Measurements from ENCODE around the gene UBE3A.

The UBE3A gene

DNA sequence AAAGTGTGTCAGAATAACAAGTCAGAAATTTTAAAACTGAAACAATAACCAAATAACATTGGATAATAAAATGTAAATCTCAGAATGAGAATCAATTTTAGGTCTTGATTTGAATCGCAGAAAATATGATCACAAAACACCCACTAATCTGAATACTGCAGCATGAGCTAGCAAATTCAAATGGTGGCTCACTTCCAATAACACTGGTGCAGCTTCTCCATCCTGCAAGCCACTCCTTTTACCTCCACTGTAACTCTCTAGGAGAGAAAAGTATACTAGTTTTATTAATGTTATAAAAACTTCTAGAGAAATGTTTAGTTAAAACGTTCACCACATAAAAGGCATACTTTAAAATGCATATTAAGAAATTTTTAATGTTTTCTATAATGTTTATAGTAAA is 30.4 kb downstream of the UBE3A start:
- H2AFZ ChIP-seq (ENCODE audit: low read depth, low read length, severe bottlenecking): no peak overlapping the region
- no peak for TF ChIP-seq EZH2phosphoT487 (conservative IDR thresholded peaks at IDR 0.05; ENCODE audit: low read length)
- TF ChIP-seq CTCF (IDR thresholded peaks at IDR 0.05; ENCODE audit: insufficient read depth, low read length, poor library complexity, severe bottlenecking): no peak
- H3K27me3 ChIP-seq (ENCODE audit: low read length): no peaks in the 10 kb centered on the region
- H3K9me2 ChIP-seq (replicated peaks; ENCODE audit: insufficient read depth, low read length): no peaks in the 10 kb centered on the region
- H3K9me3 ChIP-seq (ENCODE audit: insufficient read depth, low read length): no peaks in the 10 kb centered on the region
- H3K36me3 ChIP-seq (ENCODE audit: low read length): peaks cover 28% of the 10 kb centered on the region
- H3K4me2 ChIP-seq (ENCODE audit: low read depth, low read length, poor library complexity, severe bottlenecking): no peak overlapping the region
- H3F3A ChIP-seq (ENCODE audit: insufficient read depth): no peaks in the 10 kb centered on the region
- H3K79me2 ChIP-seq (ENCODE audit: insufficient read depth, low read length): peaks cover 99% of the 10 kb centered on the region
- no peak overlapping the region for H3K4me3 ChIP-seq (ENCODE audit: insufficient read depth, low read length, poor library complexity, severe bottlenecking)
- H4K20me1 ChIP-seq (ENCODE audit: low read depth, low read length): peaks cover 62% of the 10 kb centered on the region
- no peak overlapping the region for H3K27ac ChIP-seq (ENCODE audit: low read depth, low read length)
- H3K9ac ChIP-seq (ENCODE audit: low read length): no peak overlapping the region

- no peaks in the 10 kb centered on the region for H3K27me3 ChIP-seq (ENCODE audit: low read length)
- no peak overlapping the region for H3K4me3 ChIP-seq (ENCODE audit: insufficient read depth, low read length, poor library complexity, severe bottlenecking)
- H4K20me1 ChIP-seq (ENCODE audit: low read depth, low read length): peaks cover 57% of the 10 kb centered on the region
- no peak overlapping the region for H2AFZ ChIP-seq (ENCODE audit: low read depth, low read length, severe bottlenecking)
- no peaks in the 10 kb centered on the region for H3K9me2 ChIP-seq (replicated peaks; ENCODE audit: insufficient read depth, low read length)
- no peaks in the 10 kb centered on the region for H3F3A ChIP-seq (ENCODE audit: insufficient read depth)
- H3K79me2 ChIP-seq (ENCODE audit: insufficient read depth, low read length): peaks cover 98% of the 10 kb centered on the region
- no peak overlapping the region for H3K4me2 ChIP-seq (ENCODE audit: low read depth, low read length, poor library complexity, severe bottlenecking)
- no peaks in the 10 kb centered on the region for H3K9me3 ChIP-seq (ENCODE audit: insufficient read depth, low read length)
- H3K27ac ChIP-seq (ENCODE audit: low read depth, low read length): no peak overlapping the region
- H3K36me3 ChIP-seq (ENCODE audit: low read length): peaks cover 31% of the 10 kb centered on the region
- no peak overlapping the region for H3K9ac ChIP-seq (ENCODE audit: low read length)
- TF ChIP-seq EZH2phosphoT487 (conservative IDR thresholded peaks at IDR 0.05; ENCODE audit: low read length) (no peak), CTCF (IDR thresholded peaks at IDR 0.05; ENCODE audit: insufficient read depth, low read length, poor library complexity, severe bottlenecking) (no peak)
Measured at GRCh38 chr15:25407950-25408349, 30.9 kb downstream of the UBE3A start.

- TF ChIP-seq CTCF (IDR thresholded peaks at IDR 0.05; ENCODE audit: insufficient read depth, low read length, poor library complexity, severe bottlenecking) (no peak), EZH2phosphoT487 (conservative IDR thresholded peaks at IDR 0.05; ENCODE audit: low read length) (no peak)
- Histone ChIP-seq H3K79me2 (ENCODE audit: insufficient read depth, low read length) (peaks cover 92% of the 10 kb centered on the region), H3K4me2 (ENCODE audit: low read depth, low read length, poor library complexity, severe bottlenecking) (no peak overlapping the region), H3K9ac (ENCODE audit: low read length) (no peak overlapping the region), H3K9me2 (replicated peaks; ENCODE audit: insufficient read depth, low read length) (no peaks in the 10 kb centered on the region), H3K27me3 (ENCODE audit: low read length) (no peaks in the 10 kb centered on the region), H3K4me3 (ENCODE audit: insufficient read depth, low read length, poor library complexity, severe bottlenecking) (no peak overlapping the region), H3K36me3 (ENCODE audit: low read length) (peaks cover 31% of the 10 kb centered on the region), H4K20me1 (ENCODE audit: low read depth, low read length) (peaks cover 46% of the 10 kb centered on the region), H3F3A (ENCODE audit: insufficient read depth) (no peaks in the 10 kb centered on the region), H2AFZ (ENCODE audit: low read depth, low read length, severe bottlenecking) (no peak overlapping the region), H3K9me3 (ENCODE audit: insufficient read depth, low read length) (no peaks in the 10 kb centered on the region), H3K27ac (ENCODE audit: low read depth, low read length) (no peak overlapping the region)
Measured at GRCh38 chr15:25406846-25407245, 32.0 kb downstream of the UBE3A start.
